Peyer's patch (tissue), 4 donors: ENCODE results near the gene AK5. TPM values are rescaled to one million over a fixed set of nuclear protein-coding genes. Genes with fewer than 3 reads are reported as not detected.

Experiments
- DNase-seq, 3 donors: peaks; one replicate each; pipeline ENCODE4 v3.0.0-alpha.2; 2017 to 2019
- H3K27ac ChIP-seq, 4 donors: fragments of 200-600 bp; sonication (generic); one replicate each; pipeline ENCODE4 v1.5.1; 2016 to 2019
- H3K27me3 ChIP-seq, 2 donors: fragments of 200-600 bp; sonication (generic); one replicate each; pipeline ENCODE4 v1.5.1; 2019
- H3K36me3 ChIP-seq, 3 donors: fragments of 200-600 bp; sonication (generic); one replicate each; pipeline ENCODE4 v1.5.1; 2016 to 2019
- H3K4me1 ChIP-seq, 4 donors: fragments of 200-600 bp; sonication (generic); one replicate each; pipeline ENCODE4 v1.5.1; 2016 to 2019
- H3K4me3 ChIP-seq, 4 donors: fragments of 200-600 bp; sonication (generic); 1 replicate in 3 of 4; 2 replicates in 1 of 4; pipeline ENCODE4 v1.5.1; 2016 to 2019; ENCODE audit warnings: mild to moderate bottlenecking in 1 of 4
- H3K9me3 ChIP-seq, 4 donors: fragments of 200-600 bp; sonication (generic); one replicate each; pipeline ENCODE4 v1.5.1; 2016 to 2019; ENCODE audit warnings: mild to moderate bottlenecking in 1 of 4
- POLR2A ChIP-seq, 2 donors: fragments of 450-650 bp; IDR thresholded peaks; one replicate each; pipeline ENCODE4 v1.5.1; 2017; ENCODE audit warnings: antibody characterized with exemption in 2 of 2, mild to moderate bottlenecking in 2 of 2, moderate library complexity in 2 of 2
- total RNA-seq, 4 donors: library from RNA; depleted of rRNA; stranded (reverse); fragments of >200 nt; gene quantifications; one replicate each; pipeline ENCODE4 v1.1.0, GENCODE V29; 2016
- TF ChIP-seq, protein P1 (sequence below), 6 experiments: fragments of 450-650 bp in 4 of 6; fragments of 200-600 bp in 2 of 6; sonication (generic) in 1 of 6; IDR thresholded peaks; one replicate each; pipeline ENCODE4 v1.5.1; 2017 to 2019; ENCODE audit warnings: antibody characterized with exemption in 6 of 6, mild to moderate bottlenecking in 3 of 6, moderate library complexity in 1 of 6

Gene AK5, protein sequence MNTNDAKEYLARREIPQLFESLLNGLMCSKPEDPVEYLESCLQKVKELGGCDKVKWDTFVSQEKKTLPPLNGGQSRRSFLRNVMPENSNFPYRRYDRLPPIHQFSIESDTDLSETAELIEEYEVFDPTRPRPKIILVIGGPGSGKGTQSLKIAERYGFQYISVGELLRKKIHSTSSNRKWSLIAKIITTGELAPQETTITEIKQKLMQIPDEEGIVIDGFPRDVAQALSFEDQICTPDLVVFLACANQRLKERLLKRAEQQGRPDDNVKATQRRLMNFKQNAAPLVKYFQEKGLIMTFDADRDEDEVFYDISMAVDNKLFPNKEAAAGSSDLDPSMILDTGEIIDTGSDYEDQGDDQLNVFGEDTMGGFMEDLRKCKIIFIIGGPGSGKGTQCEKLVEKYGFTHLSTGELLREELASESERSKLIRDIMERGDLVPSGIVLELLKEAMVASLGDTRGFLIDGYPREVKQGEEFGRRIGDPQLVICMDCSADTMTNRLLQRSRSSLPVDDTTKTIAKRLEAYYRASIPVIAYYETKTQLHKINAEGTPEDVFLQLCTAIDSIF
- total RNA-seq, result 10 to 100 TPM in 1 of 4 donors, 1 to 10 TPM in 1, not detected in 2; 5.3 to 12.4 TPM

- peak within 1 kb of the TSS; percentile 17 to 57 (median 46) for H3K4me3 ChIP-seq
- TF ChIP-seq, protein P1, sequence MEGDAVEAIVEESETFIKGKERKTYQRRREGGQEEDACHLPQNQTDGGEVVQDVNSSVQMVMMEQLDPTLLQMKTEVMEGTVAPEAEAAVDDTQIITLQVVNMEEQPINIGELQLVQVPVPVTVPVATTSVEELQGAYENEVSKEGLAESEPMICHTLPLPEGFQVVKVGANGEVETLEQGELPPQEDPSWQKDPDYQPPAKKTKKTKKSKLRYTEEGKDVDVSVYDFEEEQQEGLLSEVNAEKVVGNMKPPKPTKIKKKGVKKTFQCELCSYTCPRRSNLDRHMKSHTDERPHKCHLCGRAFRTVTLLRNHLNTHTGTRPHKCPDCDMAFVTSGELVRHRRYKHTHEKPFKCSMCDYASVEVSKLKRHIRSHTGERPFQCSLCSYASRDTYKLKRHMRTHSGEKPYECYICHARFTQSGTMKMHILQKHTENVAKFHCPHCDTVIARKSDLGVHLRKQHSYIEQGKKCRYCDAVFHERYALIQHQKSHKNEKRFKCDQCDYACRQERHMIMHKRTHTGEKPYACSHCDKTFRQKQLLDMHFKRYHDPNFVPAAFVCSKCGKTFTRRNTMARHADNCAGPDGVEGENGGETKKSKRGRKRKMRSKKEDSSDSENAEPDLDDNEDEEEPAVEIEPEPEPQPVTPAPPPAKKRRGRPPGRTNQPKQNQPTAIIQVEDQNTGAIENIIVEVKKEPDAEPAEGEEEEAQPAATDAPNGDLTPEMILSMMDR (IDR thresholded peaks at IDR 0.05), result no peak
- no peak for TF ChIP-seq POLR2A (IDR thresholded peaks at IDR 0.05)
- peaks cover 0 to 9% of the 10 kb centered on the region in 2 donors for H3K27me3 ChIP-seq
- peak in 1 of 3 donors; percentile 50 for DNase-seq
- H3K4me1 ChIP-seq, result peaks cover 0 to 16% (median 0%) of the 10 kb centered on the region in 4 donors
- H3K9me3 ChIP-seq, result no peaks in the 10 kb centered on the region
- no peaks in the 10 kb centered on the region for H3K36me3 ChIP-seq
- peak within 1 kb of the TSS in 1 of 4 donors; percentile 31 for H3K27ac ChIP-seq
These were observed at the start of gene AK5 for GRCh38 chr1:77281491-77282186. AK5 (plus strand) TSS chr1:77282019; CDS start chr1:77282314, 295 bp downstream.

GRCh38 chr1:77232829-77233228, 49.0 kb upstream of the AK5 start:
- Histone ChIP-seq H3K27me3 (no peaks in the 10 kb centered on the region), H3K4me3 (no peak overlapping the region)

DNA sequence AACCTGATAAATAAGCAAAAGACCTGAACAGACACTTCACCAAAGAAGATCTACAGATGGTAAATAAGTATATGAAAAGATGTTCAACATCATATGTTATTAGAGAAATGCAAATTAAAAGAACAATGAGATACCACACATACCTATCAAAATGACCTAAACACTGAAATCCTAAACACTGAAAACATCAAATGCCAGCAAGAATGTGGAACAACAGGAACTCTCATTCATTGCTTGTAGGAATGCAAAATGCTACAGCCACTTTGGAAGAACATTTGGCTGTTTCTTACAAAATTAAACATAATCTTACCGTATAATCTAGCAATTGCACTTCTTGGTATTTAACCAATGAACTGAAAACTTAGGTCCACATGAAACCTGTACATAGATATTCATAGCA, 47.7 kb upstream of the AK5 start:
- TF ChIP-seq, protein P1 (IDR thresholded peaks at IDR 0.05), result no peak
- TF ChIP-seq POLR2A (IDR thresholded peaks at IDR 0.05), result no peak
- DNase-seq, result no peak
- Histone ChIP-seq H3K27ac (no peak overlapping the region), H3K4me3 (no peak overlapping the region), H3K27me3 (no peaks in the 10 kb centered on the region), H3K36me3 (no peaks in the 10 kb centered on the region), H3K9me3 (no peaks in the 10 kb centered on the region), H3K4me1 (no peaks in the 10 kb centered on the region)

More at GRCh38 chr1:77232829-77233228, 49.0 kb upstream of the AK5 start:
- DNase-seq, result no peak
- no peak for TF ChIP-seq POLR2A (IDR thresholded peaks at IDR 0.05)
- TF ChIP-seq, protein P1 (IDR thresholded peaks at IDR 0.05), result no peak
- Histone ChIP-seq H3K36me3 (no peaks in the 10 kb centered on the region), H3K27ac (no peak overlapping the region), H3K4me1 (no peaks in the 10 kb centered on the region), H3K9me3 (no peaks in the 10 kb centered on the region)

GRCh38 chr1:77234943-77235342, 46.9 kb upstream of the AK5 start:
- H3K36me3 ChIP-seq, result no peaks in the 10 kb centered on the region
- no peak for DNase-seq
- H3K4me1 ChIP-seq, result no peaks in the 10 kb centered on the region
- no peak overlapping the region for H3K27ac ChIP-seq
- H3K4me3 ChIP-seq, result no peak overlapping the region
- no peaks in the 10 kb centered on the region for H3K27me3 ChIP-seq
- no peaks in the 10 kb centered on the region for H3K9me3 ChIP-seq
- no peak for TF ChIP-seq POLR2A (IDR thresholded peaks at IDR 0.05)
- TF ChIP-seq, protein P1 (IDR thresholded peaks at IDR 0.05), result no peak

DNA sequence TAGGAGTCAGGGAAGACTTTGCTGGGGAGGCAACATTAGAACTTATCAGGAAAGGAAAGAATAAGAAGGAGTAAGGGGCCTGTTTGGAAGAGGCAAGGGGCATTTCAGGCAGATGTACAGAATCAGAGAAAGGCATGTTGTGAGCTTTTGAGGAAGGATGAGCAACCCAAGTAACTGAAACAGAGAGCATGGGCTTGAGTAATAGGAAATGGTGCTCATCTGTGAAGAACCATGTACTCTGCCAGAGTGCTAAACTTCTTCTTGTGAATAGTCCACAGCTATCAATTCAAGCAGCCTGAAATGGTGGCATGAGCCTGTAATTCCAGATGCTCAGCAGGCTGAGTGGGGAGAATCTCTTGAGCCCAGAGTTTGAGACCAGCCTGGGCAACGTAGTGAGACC, 43.4 kb upstream of the AK5 start:
- Histone ChIP-seq H3K27me3 (no peaks in the 10 kb centered on the region), H3K27ac (no peak overlapping the region), H3K36me3 (no peaks in the 10 kb centered on the region), H3K4me3 (no peak overlapping the region), H3K4me1 (no peaks in the 10 kb centered on the region), H3K9me3 (no peaks in the 10 kb centered on the region)
- no peak for DNase-seq
- TF ChIP-seq, protein P1 (IDR thresholded peaks at IDR 0.05), result no peak
- TF ChIP-seq POLR2A (IDR thresholded peaks at IDR 0.05), result no peak
